Osteoblast (primary cell): ENCODE measurements around the gene GALR2. TPM values are rescaled to one million over a fixed set of nuclear protein-coding genes. Genes with fewer than 3 reads are reported as not detected.

Source experiments
- DNase-seq: peaks from one replicate; pipeline ENCODE4 v3.0.0; 2011; ENCODE audit warnings: low spot score, mixed read lengths; ENCODE audit not compliant: insufficient read length; ENCODE audit errors: missing footprints
- H2AFZ ChIP-seq: 2 replicates; pipeline ENCODE4 v1.6.0; 2011; ENCODE audit warnings: mild to moderate bottlenecking, low read length
- H3K27ac ChIP-seq: 2 replicates; pipeline ENCODE4 v1.5.1; 2011; ENCODE audit warnings: mild to moderate bottlenecking, low read depth, low read length, moderate library complexity
- H3K27me3 ChIP-seq: 2 replicates; pipeline ENCODE4 v1.6.0; 2012; ENCODE audit warnings: mild to moderate bottlenecking, control low read depth, inconsistent platforms, low read length, moderate library complexity; ENCODE audit not compliant: insufficient read depth
- H3K36me3 ChIP-seq: 2 replicates; pipeline ENCODE4 v1.5.1; 2011; ENCODE audit warnings: mild to moderate bottlenecking, low read length, control low read depth, moderate library complexity; ENCODE audit not compliant: insufficient read depth
- H3K4me1 ChIP-seq: 2 replicates; pipeline ENCODE4 v1.5.1; 2011; ENCODE audit warnings: mild to moderate bottlenecking, low read length, control low read depth, moderate library complexity; ENCODE audit not compliant: insufficient read depth
- H3K4me2 ChIP-seq: 2 replicates; pipeline ENCODE4 v1.6.0; 2011; ENCODE audit warnings: mild to moderate bottlenecking, low read length; ENCODE audit not compliant: insufficient read depth
- H3K4me3 ChIP-seq: fragments of 200-600 bp; sonication (generic); 3 replicates; pipeline ENCODE4 v1.5.1; 2012; ENCODE audit warnings: mild to moderate bottlenecking, low read length, inconsistent platforms; ENCODE audit not compliant: insufficient read depth
- H3K79me2 ChIP-seq: 2 replicates; pipeline ENCODE4 v1.6.0; 2012; ENCODE audit warnings: mild to moderate bottlenecking, low read length, control low read depth, inconsistent platforms; ENCODE audit not compliant: insufficient read depth
- H3K9me3 ChIP-seq: 2 replicates; pipeline ENCODE4 v1.5.1; 2011; ENCODE audit warnings: low read depth, low read length, control low read depth
- H4K20me1 ChIP-seq: 2 replicates; pipeline ENCODE4 v1.6.0; 2012; ENCODE audit warnings: mild to moderate bottlenecking, low read length, control low read depth; ENCODE audit not compliant: insufficient read depth
- CTCF ChIP-seq: IDR thresholded peaks from 2 replicates; pipeline ENCODE4 v1.5.1; 2011; ENCODE audit warnings: mild to moderate bottlenecking, low read depth, low read length, moderate library complexity; ENCODE audit errors: extremely low read depth
- total RNA-seq: library from RNA; depleted of rRNA; stranded (reverse); fragments of >200 nt; gene quantifications from 2 replicates; pipeline ENCODE4 v1.2.3, GENCODE V29; 2012

Gene GALR2
- total RNA-seq, 1 donor = not detected

- peak overlapping the region; percentile 100 for H2AFZ ChIP-seq
- H3K27ac ChIP-seq = peak overlapping the region; percentile 87
- H3K4me2 ChIP-seq = peak overlapping the region; percentile 95
- no peaks in the 10 kb centered on the region for H4K20me1 ChIP-seq
- H3K9me3 ChIP-seq = no peaks in the 10 kb centered on the region
- peaks cover 9% of the 10 kb centered on the region for H3K4me1 ChIP-seq
- no peak for DNase-seq
- peaks cover 23% of the 10 kb centered on the region for H3K79me2 ChIP-seq
- no peak for TF ChIP-seq CTCF
- peaks cover 24% of the 10 kb centered on the region for H3K36me3 ChIP-seq
- no peaks in the 10 kb centered on the region for H3K27me3 ChIP-seq
- peak overlapping the region; percentile 98 for H3K4me3 ChIP-seq
Observed at GRCh38 chr17:76104140-76104895, 29.7 kb downstream of the GALR2 start.

DNA sequence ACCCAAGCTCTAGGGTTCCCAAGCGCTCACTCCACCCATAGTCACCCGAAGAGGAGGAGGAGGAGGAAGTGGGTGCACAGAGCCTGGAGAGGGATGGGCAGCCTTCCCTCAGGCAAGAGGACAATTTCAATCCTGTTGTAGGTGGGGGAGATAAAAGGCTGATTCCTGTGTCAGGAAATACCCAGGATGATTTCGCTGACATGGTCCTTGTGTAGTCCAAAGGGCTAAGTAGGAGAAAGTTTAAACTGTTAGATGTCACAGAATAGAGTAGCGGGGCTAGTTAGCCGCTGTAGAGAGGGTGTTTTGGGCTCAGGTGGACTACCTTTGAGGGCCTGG, 30.3 kb downstream of the GALR2 start:
- Histone ChIP-seq H3K79me2 (peaks cover 23% of the 10 kb centered on the region), H3K36me3 (peaks cover 19% of the 10 kb centered on the region), H3K9me3 (no peaks in the 10 kb centered on the region), H3K27ac (no peak overlapping the region), H4K20me1 (no peaks in the 10 kb centered on the region), H2AFZ (no peak overlapping the region), H3K4me1 (peaks cover 9% of the 10 kb centered on the region), H3K4me2 (no peak overlapping the region), H3K4me3 (no peak overlapping the region), H3K27me3 (no peaks in the 10 kb centered on the region)
- peak; percentile 1 for DNase-seq
- TF ChIP-seq CTCF = no peak

GRCh38 chr17:76106703-76107102, 32.1 kb downstream of the GALR2 start:
- Histone ChIP-seq H3K4me1 (peaks cover 9% of the 10 kb centered on the region), H4K20me1 (no peaks in the 10 kb centered on the region), H3K4me3 (no peak overlapping the region), H3K27ac (no peak overlapping the region), H2AFZ (peak overlapping the region; percentile 62), H3K4me2 (no peak overlapping the region), H3K36me3 (peaks cover 1% of the 10 kb centered on the region), H3K9me3 (no peaks in the 10 kb centered on the region), H3K27me3 (no peaks in the 10 kb centered on the region), H3K79me2 (peaks cover 19% of the 10 kb centered on the region)
- DNase-seq = peak; percentile 1
- no peak for TF ChIP-seq CTCF

DNA sequence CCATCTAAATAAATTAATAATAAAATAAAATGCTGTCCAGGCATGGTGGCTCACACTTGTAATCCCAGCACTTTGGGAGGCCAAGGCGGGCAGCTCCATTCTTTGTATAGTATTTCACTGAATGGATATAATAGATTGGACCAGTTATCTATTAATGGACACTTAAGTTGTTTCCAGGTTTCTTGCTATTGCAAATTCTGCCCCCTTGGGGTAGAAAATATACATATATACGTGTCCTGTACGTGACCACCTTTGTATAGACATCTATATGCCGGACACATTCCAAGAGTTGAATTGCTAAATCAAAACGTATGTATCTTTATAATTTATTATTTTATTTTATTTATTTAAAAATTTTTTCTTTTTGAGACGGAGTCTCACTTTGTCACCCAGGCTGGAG, 32.9 kb downstream of the GALR2 start:
- peak; percentile 9 for TF ChIP-seq CTCF
- H3K79me2 ChIP-seq = peaks cover 11% of the 10 kb centered on the region
- H3K4me2 ChIP-seq = no peak overlapping the region
- no peaks in the 10 kb centered on the region for H3K27me3 ChIP-seq
- H3K4me1 ChIP-seq = peaks cover 9% of the 10 kb centered on the region
- no peak overlapping the region for H2AFZ ChIP-seq
- DNase-seq = peak; percentile 43
- no peak overlapping the region for H3K4me3 ChIP-seq
- no peaks in the 10 kb centered on the region for H4K20me1 ChIP-seq
- no peaks in the 10 kb centered on the region for H3K36me3 ChIP-seq
- no peak overlapping the region for H3K27ac ChIP-seq
- no peaks in the 10 kb centered on the region for H3K9me3 ChIP-seq
